Activated naive CD8-positive, alpha-beta T cell treated with anti-CD3 and anti-CD28 coated beads, Interleukin-2, amount 50 U/mL, for 24 hours (primary cell): ENCODE measurements around the gene SPTLC3.

Experiments
- ATAC-seq: fragments of 150-1000 bp; cut with Tn5 transposase; one replicate; pipeline ENCODE4 v1.10.0; 2021
- DNase-seq: peaks from one replicate; pipeline ENCODE4 v3.0.0; 2021
- H3K27ac Mint-ChIP-seq: one replicate; pipeline ENCODE4 v1.8.0; 2021; ENCODE audit warnings: mild to moderate bottlenecking, mixed read lengths
- H3K27me3 Mint-ChIP-seq: one replicate; pipeline ENCODE4 v1.8.0; 2021; ENCODE audit warnings: mixed read lengths
- H3K36me3 Mint-ChIP-seq: one replicate; pipeline ENCODE4 v1.8.0; 2021; ENCODE audit warnings: low read depth, mixed read lengths
- H3K4me1 Mint-ChIP-seq: one replicate; pipeline ENCODE4 v1.8.0; 2021; ENCODE audit warnings: mixed read lengths
- H3K4me3 Mint-ChIP-seq: one replicate; pipeline ENCODE4 v1.8.0; 2021; ENCODE audit warnings: mild to moderate bottlenecking, moderate library complexity, mixed read lengths
- H3K9me3 Mint-ChIP-seq: one replicate; pipeline ENCODE4 v1.8.0; 2021; ENCODE audit warnings: mixed read lengths

SPTLC3 gene

GRCh38 chr20:13110796-13111195, 102.0 kb downstream of the SPTLC3 start:
- Mint-ChIP-seq H3K4me1 (no peaks in the 10 kb centered on the region), H3K9me3 (no peaks in the 10 kb centered on the region), H3K27ac (no peak overlapping the region), H3K4me3 (no peak overlapping the region), H3K27me3 (peaks cover 1% of the 10 kb centered on the region), H3K36me3 (no peaks in the 10 kb centered on the region)
- no peak for ATAC-seq
- DNase-seq, result no peak

DNA sequence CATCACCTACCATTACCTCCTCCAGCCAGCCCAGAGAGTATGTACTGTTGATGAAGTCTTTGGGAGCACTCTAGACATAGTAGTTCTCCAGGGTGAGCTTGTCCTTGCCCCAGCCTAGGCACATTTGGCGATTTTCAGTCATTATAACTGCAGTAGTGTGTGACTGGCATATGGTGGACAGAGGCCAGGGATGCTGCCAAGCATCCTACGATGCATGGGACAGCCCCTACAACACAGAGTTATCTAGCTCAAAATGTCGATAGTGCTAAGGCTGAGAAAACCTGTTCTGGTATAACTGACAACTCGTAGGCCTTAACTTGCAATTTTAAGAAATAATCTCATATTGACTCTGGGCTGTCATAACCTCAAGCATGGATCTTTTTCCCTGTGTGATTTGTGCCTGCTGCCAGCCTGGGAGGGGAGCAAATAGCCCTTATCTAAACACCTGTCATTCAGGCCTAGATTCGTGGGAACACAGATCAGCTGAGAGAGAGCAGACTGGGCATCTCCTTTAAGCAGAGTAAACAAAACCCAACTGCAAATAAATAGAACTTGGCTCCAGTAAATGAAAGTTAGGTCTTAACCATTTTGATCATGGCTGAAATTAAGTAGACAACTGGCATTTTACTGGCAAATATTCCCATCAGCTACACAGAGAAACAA, 102.6 kb downstream of the SPTLC3 start:
- DNase-seq (no peak), ATAC-seq (no peak)
- H3K4me3 Mint-ChIP-seq, result no peak overlapping the region
- no peaks in the 10 kb centered on the region for H3K4me1 Mint-ChIP-seq
- H3K36me3 Mint-ChIP-seq, result no peaks in the 10 kb centered on the region
- H3K9me3 Mint-ChIP-seq, result no peaks in the 10 kb centered on the region
- no peak overlapping the region for H3K27ac Mint-ChIP-seq
- peaks cover 1% of the 10 kb centered on the region for H3K27me3 Mint-ChIP-seq

DNA sequence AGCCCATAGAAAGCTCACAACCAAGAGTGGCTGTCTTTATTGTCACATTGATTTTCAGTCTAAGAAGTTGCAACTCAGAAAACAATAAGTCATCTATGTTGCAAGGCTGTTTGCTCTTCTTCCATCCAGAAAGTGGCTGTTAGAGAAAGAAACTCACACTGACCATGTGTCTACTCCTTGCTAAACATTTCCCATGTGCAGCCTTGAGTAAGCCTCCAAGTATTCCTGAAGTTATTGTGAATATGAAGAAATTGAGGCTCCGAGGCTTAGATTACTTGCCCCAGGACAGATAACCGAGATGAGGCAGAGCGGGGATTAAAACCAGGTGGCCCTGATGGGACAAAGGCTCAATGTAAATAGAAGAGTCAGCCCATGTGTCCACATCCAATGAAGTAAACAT, 105.0 kb downstream of the SPTLC3 start:
- peaks cover 1% of the 10 kb centered on the region for H3K27me3 Mint-ChIP-seq
- no peaks in the 10 kb centered on the region for H3K9me3 Mint-ChIP-seq
- ATAC-seq (no peak), DNase-seq (no peak)
- no peak overlapping the region for H3K4me3 Mint-ChIP-seq
- H3K27ac Mint-ChIP-seq, result no peak overlapping the region
- no peaks in the 10 kb centered on the region for H3K36me3 Mint-ChIP-seq
- no peaks in the 10 kb centered on the region for H3K4me1 Mint-ChIP-seq

- H3K4me1 Mint-ChIP-seq, result peaks cover 2% of the 10 kb centered on the region
- ATAC-seq (no peak), DNase-seq (no peak)
- H3K27ac Mint-ChIP-seq, result no peak overlapping the region
- no peaks in the 10 kb centered on the region for H3K9me3 Mint-ChIP-seq
- H3K27me3 Mint-ChIP-seq, result no peaks in the 10 kb centered on the region
- no peaks in the 10 kb centered on the region for H3K36me3 Mint-ChIP-seq
- H3K4me3 Mint-ChIP-seq, result no peak overlapping the region
These were observed 108.4 kb downstream of the SPTLC3 start for GRCh38 chr20:13117200-13117599.

GRCh38 chr20:13118676-13119075, 109.9 kb downstream of the SPTLC3 start:
- H3K27ac Mint-ChIP-seq, result no peak overlapping the region
- ATAC-seq, result no peak
- H3K27me3 Mint-ChIP-seq, result no peaks in the 10 kb centered on the region
- no peak for DNase-seq
- H3K4me1 Mint-ChIP-seq, result peaks cover 2% of the 10 kb centered on the region
- no peak overlapping the region for H3K4me3 Mint-ChIP-seq
- no peaks in the 10 kb centered on the region for H3K36me3 Mint-ChIP-seq
- no peaks in the 10 kb centered on the region for H3K9me3 Mint-ChIP-seq

- peaks cover 2% of the 10 kb centered on the region for H3K4me1 Mint-ChIP-seq
- H3K27me3 Mint-ChIP-seq, result no peaks in the 10 kb centered on the region
- DNase-seq, result peak; percentile 16
- no peaks in the 10 kb centered on the region for H3K9me3 Mint-ChIP-seq
- no peak overlapping the region for H3K27ac Mint-ChIP-seq
- ATAC-seq, result peak; percentile 56
- no peaks in the 10 kb centered on the region for H3K36me3 Mint-ChIP-seq
- H3K4me3 Mint-ChIP-seq, result no peak overlapping the region
These were observed 110.8 kb downstream of the SPTLC3 start for GRCh38 chr20:13119583-13119982.

GRCh38 chr20:13120471-13120870, 111.7 kb downstream of the SPTLC3 start:
- no peak for ATAC-seq
- Mint-ChIP-seq H3K36me3 (no peaks in the 10 kb centered on the region), H3K27me3 (no peaks in the 10 kb centered on the region), H3K4me1 (peaks cover 2% of the 10 kb centered on the region), H3K9me3 (no peaks in the 10 kb centered on the region), H3K27ac (no peak overlapping the region), H3K4me3 (no peak overlapping the region)
- DNase-seq, result no peak

GRCh38 chr20:13121840-13122515, 113.2 kb downstream of the SPTLC3 start:
- DNase-seq (no peak), ATAC-seq (peak; percentile 52)
- Mint-ChIP-seq H3K27me3 (no peaks in the 10 kb centered on the region), H3K9me3 (no peaks in the 10 kb centered on the region), H3K36me3 (no peaks in the 10 kb centered on the region), H3K4me1 (peaks cover 2% of the 10 kb centered on the region), H3K27ac (no peak overlapping the region), H3K4me3 (no peak overlapping the region)

- H3K27me3 Mint-ChIP-seq, result no peaks in the 10 kb centered on the region
- no peak for DNase-seq
- H3K9me3 Mint-ChIP-seq, result no peaks in the 10 kb centered on the region
- no peak overlapping the region for H3K27ac Mint-ChIP-seq
- no peaks in the 10 kb centered on the region for H3K36me3 Mint-ChIP-seq
- ATAC-seq, result no peak
- no peak overlapping the region for H3K4me3 Mint-ChIP-seq
- peaks cover 2% of the 10 kb centered on the region for H3K4me1 Mint-ChIP-seq
These were observed 116.7 kb downstream of the SPTLC3 start for GRCh38 chr20:13125486-13125885.

DNA sequence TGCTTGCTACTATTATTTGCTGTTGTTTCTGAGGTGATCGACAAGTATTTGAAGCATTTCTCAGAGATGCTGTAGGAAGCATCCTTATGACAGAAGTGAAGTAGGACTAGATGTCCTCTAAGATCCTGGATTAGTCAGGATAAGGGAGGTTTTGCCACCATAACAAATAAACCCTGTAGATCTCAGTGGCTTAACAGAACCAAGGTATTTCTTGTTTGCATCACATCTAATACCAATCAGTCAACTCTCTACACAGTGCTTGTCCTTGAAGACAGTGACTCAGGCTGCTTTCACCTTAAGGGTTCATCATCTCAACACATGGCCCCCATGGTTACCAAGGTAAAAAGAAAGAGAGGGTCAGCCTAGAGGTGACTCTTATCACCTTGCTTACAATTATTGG, 119.4 kb downstream of the SPTLC3 start:
- H3K36me3 Mint-ChIP-seq, result no peaks in the 10 kb centered on the region
- no peak overlapping the region for H3K4me3 Mint-ChIP-seq
- no peak for ATAC-seq
- DNase-seq, result no peak
- H3K9me3 Mint-ChIP-seq, result no peaks in the 10 kb centered on the region
- H3K27me3 Mint-ChIP-seq, result no peaks in the 10 kb centered on the region
- no peak overlapping the region for H3K27ac Mint-ChIP-seq
- peaks cover 2% of the 10 kb centered on the region for H3K4me1 Mint-ChIP-seq

DNA sequence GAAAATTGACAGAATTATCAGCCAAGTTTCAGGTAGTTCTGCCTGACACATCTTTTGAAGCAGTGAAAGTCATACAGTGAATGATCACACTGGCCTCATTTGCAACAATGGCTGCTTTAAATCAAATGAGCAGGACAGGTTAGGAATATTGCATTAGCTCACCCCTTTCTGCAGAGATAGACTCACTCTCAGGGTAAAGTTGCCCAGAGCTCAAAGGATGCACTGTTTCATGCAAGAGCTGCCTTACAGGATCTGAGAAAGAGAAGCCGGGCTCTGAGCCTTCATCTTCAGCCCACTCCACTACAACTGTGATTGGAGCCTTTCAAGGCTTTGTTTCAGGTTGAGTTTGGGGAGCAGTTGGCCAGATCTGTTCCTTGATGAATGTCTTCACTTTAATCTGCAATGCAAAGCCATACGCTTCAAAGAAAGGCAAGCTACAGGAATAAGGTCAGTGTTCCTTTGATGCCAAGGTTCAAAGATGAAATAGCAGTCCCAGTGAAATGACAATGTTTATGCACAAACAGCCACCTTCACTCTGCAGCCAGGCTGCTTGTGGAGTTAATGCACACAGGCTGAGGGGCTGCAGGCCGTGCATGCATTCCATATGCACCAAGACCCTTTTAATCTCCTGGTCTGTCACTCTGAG, 121.4 kb downstream of the SPTLC3 start:
- no peak overlapping the region for H3K27ac Mint-ChIP-seq
- no peaks in the 10 kb centered on the region for H3K36me3 Mint-ChIP-seq
- DNase-seq, result no peak
- H3K4me1 Mint-ChIP-seq, result peaks cover 2% of the 10 kb centered on the region
- H3K9me3 Mint-ChIP-seq, result no peaks in the 10 kb centered on the region
- no peak overlapping the region for H3K4me3 Mint-ChIP-seq
- H3K27me3 Mint-ChIP-seq, result no peaks in the 10 kb centered on the region
- ATAC-seq, result no peak

DNA sequence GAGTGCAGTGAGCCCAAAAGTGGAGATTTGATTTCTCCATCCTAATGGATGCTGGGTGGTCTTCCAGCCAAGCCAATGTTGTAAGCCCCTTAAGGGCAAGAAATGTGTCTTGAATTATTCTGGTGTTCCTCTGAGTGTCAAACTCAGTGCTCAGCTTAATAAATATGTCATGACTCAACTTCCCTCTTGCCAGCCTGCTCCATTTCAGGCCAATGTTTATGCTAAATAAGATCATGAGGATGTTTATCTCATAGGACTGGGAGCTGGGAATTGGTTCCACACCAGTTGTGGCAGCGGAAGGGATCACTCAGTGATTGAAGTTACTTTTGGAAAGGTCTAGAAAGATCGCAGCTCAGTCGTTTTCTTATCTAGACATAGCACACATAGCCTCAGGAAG, 121.9 kb downstream of the SPTLC3 start:
- no peaks in the 10 kb centered on the region for H3K36me3 Mint-ChIP-seq
- ATAC-seq, result no peak
- DNase-seq, result no peak
- no peak overlapping the region for H3K4me3 Mint-ChIP-seq
- no peak overlapping the region for H3K27ac Mint-ChIP-seq
- H3K27me3 Mint-ChIP-seq, result no peaks in the 10 kb centered on the region
- H3K4me1 Mint-ChIP-seq, result peaks cover 2% of the 10 kb centered on the region
- no peaks in the 10 kb centered on the region for H3K9me3 Mint-ChIP-seq

GRCh38 chr20:13131688-13132087, 122.9 kb downstream of the SPTLC3 start:
- Mint-ChIP-seq H3K4me3 (no peak overlapping the region), H3K9me3 (no peaks in the 10 kb centered on the region), H3K36me3 (no peaks in the 10 kb centered on the region), H3K4me1 (peaks cover 2% of the 10 kb centered on the region), H3K27ac (no peak overlapping the region), H3K27me3 (no peaks in the 10 kb centered on the region)
- DNase-seq (no peak), ATAC-seq (no peak)

- Mint-ChIP-seq H3K9me3 (no peaks in the 10 kb centered on the region), H3K27ac (no peak overlapping the region), H3K27me3 (peaks cover 10% of the 10 kb centered on the region), H3K4me3 (no peak overlapping the region), H3K4me1 (no peaks in the 10 kb centered on the region), H3K36me3 (no peaks in the 10 kb centered on the region)
- ATAC-seq, result no peak
- DNase-seq, result no peak
These were observed 130.8 kb downstream of the SPTLC3 start for GRCh38 chr20:13139459-13140150.

DNA sequence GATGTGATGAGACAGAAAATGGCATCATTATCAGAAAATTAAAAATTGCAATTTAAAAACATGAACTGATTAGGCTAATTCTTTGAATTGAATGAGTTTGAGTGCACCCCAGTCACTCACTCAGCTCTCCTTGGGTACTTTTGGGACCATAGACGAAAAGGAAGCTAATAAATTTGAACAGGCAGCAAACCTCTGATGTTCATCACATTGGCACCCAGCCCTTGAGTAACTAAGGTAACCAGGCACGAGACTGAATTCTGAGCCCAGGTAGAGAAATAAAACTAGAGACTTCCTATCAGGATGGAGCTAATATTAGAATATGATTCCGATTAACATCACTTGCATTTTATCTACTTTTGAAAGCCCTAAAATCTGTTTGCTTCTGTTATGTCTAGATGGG, 131.4 kb downstream of the SPTLC3 start:
- DNase-seq, result no peak
- H3K27me3 Mint-ChIP-seq, result peaks cover 10% of the 10 kb centered on the region

More for the DNA sequence above, 131.4 kb downstream of the SPTLC3 start:
- H3K36me3 Mint-ChIP-seq, result no peaks in the 10 kb centered on the region
- no peak overlapping the region for H3K4me3 Mint-ChIP-seq
- no peak overlapping the region for H3K27ac Mint-ChIP-seq
- H3K4me1 Mint-ChIP-seq, result no peaks in the 10 kb centered on the region
- ATAC-seq, result no peak
- H3K9me3 Mint-ChIP-seq, result no peaks in the 10 kb centered on the region
